ENCODE measurements around the gene NGRN.
"Not testable (repeated sequence)": the region's sequence is repeated elsewhere in the genome, so short reads cannot be mapped to it uniquely, and the experiment has no call there.

Gene NGRN

GRCh38 chr15:90266061-90266431 lies 574 bp downstream of the NGRN start:
- in situ Hi-C loops (cut with HindIII; ENCODE audit: low sequenced_read_pairs), result no loop called here

GRCh38 chr15:90266485-90266884 lies 1.0 kb downstream of the NGRN start:
- peak overlapping the region; percentile 71 for H3K4me3 ChIP-seq (ENCODE audit: low read depth, low read length)
- no peak for DNase-seq (ENCODE audit: low read depth)
- TF ChIP-seq, protein P1, sequence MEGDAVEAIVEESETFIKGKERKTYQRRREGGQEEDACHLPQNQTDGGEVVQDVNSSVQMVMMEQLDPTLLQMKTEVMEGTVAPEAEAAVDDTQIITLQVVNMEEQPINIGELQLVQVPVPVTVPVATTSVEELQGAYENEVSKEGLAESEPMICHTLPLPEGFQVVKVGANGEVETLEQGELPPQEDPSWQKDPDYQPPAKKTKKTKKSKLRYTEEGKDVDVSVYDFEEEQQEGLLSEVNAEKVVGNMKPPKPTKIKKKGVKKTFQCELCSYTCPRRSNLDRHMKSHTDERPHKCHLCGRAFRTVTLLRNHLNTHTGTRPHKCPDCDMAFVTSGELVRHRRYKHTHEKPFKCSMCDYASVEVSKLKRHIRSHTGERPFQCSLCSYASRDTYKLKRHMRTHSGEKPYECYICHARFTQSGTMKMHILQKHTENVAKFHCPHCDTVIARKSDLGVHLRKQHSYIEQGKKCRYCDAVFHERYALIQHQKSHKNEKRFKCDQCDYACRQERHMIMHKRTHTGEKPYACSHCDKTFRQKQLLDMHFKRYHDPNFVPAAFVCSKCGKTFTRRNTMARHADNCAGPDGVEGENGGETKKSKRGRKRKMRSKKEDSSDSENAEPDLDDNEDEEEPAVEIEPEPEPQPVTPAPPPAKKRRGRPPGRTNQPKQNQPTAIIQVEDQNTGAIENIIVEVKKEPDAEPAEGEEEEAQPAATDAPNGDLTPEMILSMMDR (IDR thresholded peaks at IDR 0.05; ENCODE audit: low read depth, low read length, missing control alignments), result no peak
- in situ Hi-C loops (cut with HindIII; ENCODE audit: low sequenced_read_pairs), result no loop called here

More at GRCh38 chr15:90266061-90266431, 574 bp downstream of the NGRN start:
- peak overlapping the region; percentile 71 for H3K4me3 ChIP-seq (ENCODE audit: low read depth, low read length)
- peak; percentile 5 for DNase-seq (ENCODE audit: low read depth)
- TF ChIP-seq, protein P1 (IDR thresholded peaks at IDR 0.05; ENCODE audit: low read depth, low read length, missing control alignments), result no peak

GRCh38 chr15:90268415-90268814 lies 2.9 kb downstream of the NGRN start:
- no peak overlapping the region for H3K4me3 ChIP-seq (ENCODE audit: low read depth, low read length)
- DNase-seq (ENCODE audit: low read depth), result no peak
- in situ Hi-C loops (cut with HindIII; ENCODE audit: low sequenced_read_pairs), result no loop called here
- TF ChIP-seq, protein P1 (IDR thresholded peaks at IDR 0.05; ENCODE audit: low read depth, low read length, missing control alignments), result no peak

- TF ChIP-seq, protein P1 (IDR thresholded peaks at IDR 0.05; ENCODE audit: low read depth, low read length, missing control alignments), result no peak
- no peak overlapping the region for H3K4me3 ChIP-seq (ENCODE audit: low read depth, low read length)
- in situ Hi-C loops (cut with HindIII; ENCODE audit: low sequenced_read_pairs), result no loop called here
- no peak for DNase-seq (ENCODE audit: low read depth)
Observed at GRCh38 chr15:90270502-90271150, 5.2 kb downstream of the NGRN start.

GRCh38 chr15:90271459-90272166 lies 6.1 kb downstream of the NGRN start:
- in situ Hi-C loops (cut with HindIII; ENCODE audit: low sequenced_read_pairs), result no loop called here
- TF ChIP-seq, protein P1 (IDR thresholded peaks at IDR 0.05; ENCODE audit: low read depth, low read length, missing control alignments), result no peak
- DNase-seq (ENCODE audit: low read depth), result no peak
- H3K4me3 ChIP-seq (ENCODE audit: low read depth, low read length), result no peak overlapping the region

GRCh38 chr15:90278467-90278866 lies 13.0 kb downstream of the NGRN start:
- DNase-seq (ENCODE audit: low read depth); in situ Hi-C loops (cut with HindIII; ENCODE audit: low sequenced_read_pairs); H3K4me3 ChIP-seq (ENCODE audit: low read depth, low read length): not testable (repeated sequence)

DNA sequence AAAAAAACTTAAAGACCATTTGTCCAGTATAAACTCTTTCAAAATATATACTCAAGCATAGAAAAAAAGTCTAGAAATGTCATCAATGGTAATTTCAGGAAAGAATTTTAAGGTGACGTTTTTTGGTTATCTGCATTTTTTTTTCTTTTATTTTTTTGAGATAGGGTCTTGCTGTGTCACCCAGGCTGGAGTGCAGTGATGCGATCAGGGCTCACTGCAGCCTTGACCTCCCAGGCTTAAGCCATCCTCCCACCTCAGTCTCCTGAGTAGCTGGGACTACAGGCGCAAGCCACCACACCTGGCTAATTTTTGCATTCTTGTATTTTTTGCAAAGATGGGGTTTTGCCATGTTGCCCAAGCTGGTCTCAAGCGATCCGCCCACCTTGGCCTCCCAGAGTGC lies 15.3 kb downstream of the NGRN start:
- DNase-seq (ENCODE audit: low read depth); H3K4me3 ChIP-seq (ENCODE audit: low read depth, low read length); in situ Hi-C loops (cut with HindIII; ENCODE audit: low sequenced_read_pairs): not testable (repeated sequence)

- DNase-seq (ENCODE audit: low read depth); in situ Hi-C loops (cut with HindIII; ENCODE audit: low sequenced_read_pairs); H3K4me3 ChIP-seq (ENCODE audit: low read depth, low read length): not testable (repeated sequence)
Observed at GRCh38 chr15:90281637-90282036, 16.2 kb downstream of the NGRN start.

Data from astrocyte of the cerebellum (primary cell).